ENCODE measurements around the gene FTCDNL1. TPM values are rescaled to one million over a fixed set of nuclear protein-coding genes. Genes with fewer than 3 reads are reported as not detected.

FTCDNL1 gene
- total RNA-seq, 1 donor from 2014 or later: 1.2 TPM

GRCh38 chr2:199797431-199798403 is 53.3 kb downstream of the FTCDNL1 start:
- no peak overlapping the region for H3K27ac Mint-ChIP-seq
- H3K36me3 Mint-ChIP-seq (ENCODE audit: insufficient read depth): no peaks in the 10 kb centered on the region
- DNase-seq (ENCODE audit: low spot score, unreplicated experiment): no peak
- TF ChIP-seq, protein P1, sequence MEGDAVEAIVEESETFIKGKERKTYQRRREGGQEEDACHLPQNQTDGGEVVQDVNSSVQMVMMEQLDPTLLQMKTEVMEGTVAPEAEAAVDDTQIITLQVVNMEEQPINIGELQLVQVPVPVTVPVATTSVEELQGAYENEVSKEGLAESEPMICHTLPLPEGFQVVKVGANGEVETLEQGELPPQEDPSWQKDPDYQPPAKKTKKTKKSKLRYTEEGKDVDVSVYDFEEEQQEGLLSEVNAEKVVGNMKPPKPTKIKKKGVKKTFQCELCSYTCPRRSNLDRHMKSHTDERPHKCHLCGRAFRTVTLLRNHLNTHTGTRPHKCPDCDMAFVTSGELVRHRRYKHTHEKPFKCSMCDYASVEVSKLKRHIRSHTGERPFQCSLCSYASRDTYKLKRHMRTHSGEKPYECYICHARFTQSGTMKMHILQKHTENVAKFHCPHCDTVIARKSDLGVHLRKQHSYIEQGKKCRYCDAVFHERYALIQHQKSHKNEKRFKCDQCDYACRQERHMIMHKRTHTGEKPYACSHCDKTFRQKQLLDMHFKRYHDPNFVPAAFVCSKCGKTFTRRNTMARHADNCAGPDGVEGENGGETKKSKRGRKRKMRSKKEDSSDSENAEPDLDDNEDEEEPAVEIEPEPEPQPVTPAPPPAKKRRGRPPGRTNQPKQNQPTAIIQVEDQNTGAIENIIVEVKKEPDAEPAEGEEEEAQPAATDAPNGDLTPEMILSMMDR (IDR thresholded peaks at IDR 0.05; ENCODE audit: unreplicated experiment): no peak
- no peaks in the 10 kb centered on the region for H3K9me3 Mint-ChIP-seq (ENCODE audit: low read depth)
- H3K4me3 Mint-ChIP-seq (ENCODE audit: low read depth): no peak overlapping the region
- H3K4me1 Mint-ChIP-seq (ENCODE audit: low read depth): peaks cover 6% of the 10 kb centered on the region
- H3K27me3 Mint-ChIP-seq: no peaks in the 10 kb centered on the region

DNA sequence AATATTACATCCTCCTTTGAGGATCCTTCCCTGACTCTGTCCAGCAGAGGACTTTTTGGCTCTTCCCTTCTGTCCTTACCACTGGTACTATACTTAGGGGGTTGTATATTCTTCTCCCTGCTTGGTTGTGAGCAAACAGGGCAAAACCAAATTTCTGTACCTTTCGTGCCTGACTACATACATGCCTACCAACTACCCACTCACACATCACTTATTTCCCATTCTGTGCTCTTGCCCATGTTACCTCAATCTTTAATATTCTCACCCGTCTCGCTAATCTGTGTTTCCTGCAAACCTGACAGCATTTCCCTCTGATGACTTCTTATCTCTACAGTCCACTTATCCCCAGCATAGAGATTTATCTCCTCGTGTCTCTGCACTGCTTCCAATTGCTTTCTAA is 58.6 kb downstream of the FTCDNL1 start:
- H3K27me3 Mint-ChIP-seq: no peaks in the 10 kb centered on the region
- no peak overlapping the region for H3K4me3 Mint-ChIP-seq (ENCODE audit: low read depth)
- H3K9me3 Mint-ChIP-seq (ENCODE audit: low read depth): no peaks in the 10 kb centered on the region
- H3K27ac Mint-ChIP-seq: no peak overlapping the region
- TF ChIP-seq, protein P1 (IDR thresholded peaks at IDR 0.05; ENCODE audit: unreplicated experiment): no peak
- no peak for DNase-seq (ENCODE audit: low spot score, unreplicated experiment)
- H3K36me3 Mint-ChIP-seq (ENCODE audit: insufficient read depth): no peaks in the 10 kb centered on the region
- no peaks in the 10 kb centered on the region for H3K4me1 Mint-ChIP-seq (ENCODE audit: low read depth)

- TF ChIP-seq, protein P1 (IDR thresholded peaks at IDR 0.05; ENCODE audit: unreplicated experiment): no peak
- Mint-ChIP-seq H3K36me3 (ENCODE audit: insufficient read depth) (no peaks in the 10 kb centered on the region), H3K9me3 (ENCODE audit: low read depth) (no peaks in the 10 kb centered on the region), H3K27ac (no peak overlapping the region), H3K4me3 (ENCODE audit: low read depth) (no peak overlapping the region), H3K27me3 (no peaks in the 10 kb centered on the region), H3K4me1 (ENCODE audit: low read depth) (no peaks in the 10 kb centered on the region)
- DNase-seq (ENCODE audit: low spot score, unreplicated experiment): no peak
Observed at GRCh38 chr2:199791326-199791725, 59.7 kb downstream of the FTCDNL1 start.

DNA sequence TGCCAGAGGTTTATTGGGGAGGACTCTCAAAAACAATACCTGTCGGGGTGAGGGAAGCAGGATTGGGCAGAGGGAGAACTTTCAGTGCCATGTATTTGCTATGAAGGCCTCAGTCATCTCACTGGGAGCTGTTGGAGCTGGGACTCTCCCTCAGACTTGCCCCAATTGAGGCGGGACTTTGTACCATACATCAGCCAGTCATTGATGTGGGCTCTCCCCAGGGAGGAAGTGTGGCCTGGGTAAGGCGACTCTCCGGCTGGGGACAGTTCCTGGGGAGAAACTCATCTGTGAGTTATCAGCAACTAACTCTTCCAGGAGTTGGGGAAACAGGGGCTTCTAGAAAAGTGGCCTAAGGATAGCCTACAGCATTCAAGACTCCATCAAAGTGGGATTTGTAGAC is 66.5 kb downstream of the FTCDNL1 start:
- Mint-ChIP-seq H3K9me3 (ENCODE audit: low read depth) (peaks cover 8% of the 10 kb centered on the region), H3K36me3 (ENCODE audit: insufficient read depth) (no peaks in the 10 kb centered on the region), H3K4me1 (ENCODE audit: low read depth) (no peaks in the 10 kb centered on the region), H3K27ac (no peak overlapping the region), H3K27me3 (no peaks in the 10 kb centered on the region), H3K4me3 (ENCODE audit: low read depth) (no peak overlapping the region)
- no peak for DNase-seq (ENCODE audit: low spot score, unreplicated experiment)
- TF ChIP-seq, protein P1 (IDR thresholded peaks at IDR 0.05; ENCODE audit: unreplicated experiment): no peak

- TF ChIP-seq, protein P1 (IDR thresholded peaks at IDR 0.05; ENCODE audit: unreplicated experiment): no peak
- DNase-seq (ENCODE audit: low spot score, unreplicated experiment): no peak
- no peaks in the 10 kb centered on the region for H3K4me1 Mint-ChIP-seq (ENCODE audit: low read depth)
- no peaks in the 10 kb centered on the region for H3K36me3 Mint-ChIP-seq (ENCODE audit: insufficient read depth)
- H3K27me3 Mint-ChIP-seq: no peaks in the 10 kb centered on the region
- H3K27ac Mint-ChIP-seq: no peak overlapping the region
- H3K9me3 Mint-ChIP-seq (ENCODE audit: low read depth): peaks cover 8% of the 10 kb centered on the region
- H3K4me3 Mint-ChIP-seq (ENCODE audit: low read depth): no peak overlapping the region
Observed at GRCh38 chr2:199779589-199779988, 71.4 kb downstream of the FTCDNL1 start.
